AG20443 (cell line): ENCODE results near the gene KIF13A.
"Not testable (repeated sequence)": the region's sequence is repeated elsewhere in the genome, so short reads cannot be mapped to it uniquely, and the experiment has no call there.

Experiments used
- DNase-seq: peaks from one replicate; pipeline ENCODE4 v3.0.0; 2012; ENCODE audit warnings: low spot score, mixed read lengths

KIF13A gene

DNA sequence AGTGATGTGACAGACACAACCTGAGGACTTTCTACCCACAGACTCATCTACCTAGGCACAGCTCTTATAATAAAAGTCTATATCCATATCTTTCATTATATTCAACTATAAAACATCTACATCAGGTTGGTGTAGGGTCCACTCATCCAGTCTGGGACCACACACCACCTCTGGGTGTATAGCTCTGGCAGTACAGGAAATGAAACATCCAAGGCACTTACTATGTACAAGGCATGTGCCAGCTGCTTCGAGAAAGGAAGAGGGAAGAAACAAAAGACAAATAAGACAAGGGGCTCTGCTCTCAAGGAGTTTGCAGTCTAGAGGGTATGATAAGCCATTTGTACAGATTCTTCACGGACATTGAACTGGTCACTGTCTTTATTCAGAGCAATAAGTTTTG lies 18.6 kb downstream of the KIF13A start:
- DNase-seq = no peak

DNA sequence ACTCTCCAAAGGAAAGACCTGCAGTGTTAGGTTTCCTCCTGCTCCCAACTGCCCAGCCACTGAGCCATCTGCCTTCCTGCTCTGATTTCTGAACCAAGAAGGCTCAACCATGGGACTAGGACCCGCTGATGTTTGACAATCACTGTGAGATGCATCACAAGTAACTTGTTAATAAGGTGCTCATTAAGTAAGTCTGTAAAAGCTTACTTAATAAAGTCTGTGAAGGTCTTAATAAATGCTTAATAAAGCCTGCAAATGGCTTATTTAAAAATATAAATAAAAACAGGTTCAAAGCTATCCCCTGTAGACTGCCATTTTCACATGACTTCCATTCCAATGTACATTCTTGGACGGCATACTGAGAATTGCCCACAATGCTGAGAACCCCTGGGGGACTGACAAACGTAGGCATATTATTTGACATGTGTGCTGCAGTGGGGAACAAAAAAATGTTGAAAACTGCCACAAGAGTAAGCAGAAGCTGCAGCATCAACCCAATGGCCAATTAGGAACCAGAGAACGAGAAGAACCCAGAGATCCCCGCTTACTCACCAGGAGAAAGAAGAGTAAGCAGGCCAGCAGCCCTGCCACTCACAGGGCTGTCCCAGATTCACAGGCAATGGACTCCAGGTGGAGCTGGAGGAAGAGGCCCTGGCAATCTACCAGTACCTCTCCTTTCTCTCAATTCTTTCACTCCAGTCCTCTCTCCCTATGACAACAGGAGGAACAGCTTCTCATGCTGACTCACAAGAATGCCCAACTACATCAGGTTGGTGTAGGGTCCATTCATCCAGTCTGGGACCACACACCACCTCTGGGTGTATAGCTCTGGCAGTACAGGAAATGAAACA lies 19.5 kb downstream of the KIF13A start:
- DNase-seq = no peak

DNA sequence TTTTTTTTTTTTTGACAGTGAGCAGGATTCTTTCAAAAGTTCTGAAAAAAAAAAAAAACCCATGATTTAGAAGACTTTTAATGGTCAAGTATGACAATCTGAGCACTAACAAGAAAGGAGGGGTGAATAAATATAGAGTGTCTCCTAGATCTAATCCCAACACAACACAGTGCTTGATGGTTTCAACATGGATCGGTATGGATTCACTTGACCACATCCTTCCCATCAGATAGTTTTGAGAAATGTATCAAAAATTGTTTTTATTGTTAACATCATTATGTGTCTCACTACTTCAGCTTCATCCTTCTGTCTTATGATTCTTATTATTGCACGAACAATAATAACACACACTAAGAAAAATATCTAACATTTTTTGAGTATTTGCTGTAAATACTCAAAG lies 21.0 kb downstream of the KIF13A start:
- no peak for DNase-seq

DNA sequence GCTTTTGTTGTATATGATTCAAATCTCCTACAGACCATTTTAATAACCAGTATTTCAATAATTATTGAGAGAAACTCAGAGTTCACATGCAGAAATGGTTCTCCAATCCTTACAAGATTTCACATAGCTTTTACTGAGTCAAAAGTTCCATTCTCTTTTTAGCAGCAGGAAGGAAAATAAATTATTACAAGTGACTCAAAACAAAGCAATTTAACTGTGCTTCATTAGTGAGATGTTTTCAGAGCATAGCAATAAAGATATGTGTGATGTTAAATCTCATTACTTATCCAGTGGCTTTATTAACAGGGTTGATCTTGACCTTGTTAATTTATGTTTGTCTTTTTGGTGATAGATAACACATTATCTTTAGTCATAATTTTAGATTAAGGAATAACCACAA lies 22.0 kb downstream of the KIF13A start:
- DNase-seq = peak; percentile 36

DNA sequence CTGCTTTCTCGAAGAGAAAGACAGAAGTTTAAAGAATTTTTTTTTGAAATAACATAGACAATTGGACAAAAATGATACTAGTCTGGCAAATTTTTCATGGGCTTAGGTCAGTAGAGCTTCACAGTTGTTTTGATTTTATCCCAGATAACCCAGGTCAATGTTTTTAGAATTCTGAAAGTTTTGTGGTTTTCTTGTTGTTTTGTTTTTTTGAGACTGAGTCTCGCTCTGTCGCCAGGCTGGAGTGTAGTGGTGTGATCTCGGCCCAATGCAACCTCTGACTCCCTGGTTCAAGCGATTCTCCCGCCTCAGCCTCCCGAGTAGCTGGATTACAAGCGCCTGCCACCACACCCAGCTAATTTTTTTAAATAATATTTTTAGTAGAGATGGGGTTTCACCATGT lies 22.8 kb downstream of the KIF13A start:
- DNase-seq = no peak

DNA sequence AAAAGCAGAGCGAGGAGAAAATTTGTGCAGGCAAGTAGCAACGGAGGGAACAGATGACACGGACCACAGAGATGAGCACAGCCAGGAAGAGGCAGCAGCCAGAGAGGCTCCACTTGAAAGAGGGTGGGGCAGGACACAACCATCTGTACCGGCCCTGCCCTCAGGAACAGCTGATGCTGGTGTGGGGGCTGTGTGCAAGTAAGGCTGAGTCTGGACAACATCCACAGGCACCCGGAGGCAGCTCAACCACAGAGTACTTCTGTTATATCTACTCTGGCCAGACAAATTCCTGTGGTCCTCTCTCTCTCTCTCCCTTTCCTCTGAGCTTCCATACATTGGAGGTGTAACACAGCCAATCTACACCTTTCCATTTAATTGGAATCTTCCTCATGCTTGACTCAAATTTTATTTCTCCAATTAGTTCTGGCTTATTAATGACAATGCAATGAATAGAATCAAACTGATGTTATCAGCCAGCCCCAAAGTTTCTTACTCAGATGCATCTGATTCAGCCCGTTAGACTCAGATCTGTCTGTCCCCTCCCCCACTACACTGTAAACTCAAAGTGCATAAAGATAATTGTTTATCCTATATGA lies 24.9 kb downstream of the KIF13A start:
- DNase-seq = peak; percentile 97

DNA sequence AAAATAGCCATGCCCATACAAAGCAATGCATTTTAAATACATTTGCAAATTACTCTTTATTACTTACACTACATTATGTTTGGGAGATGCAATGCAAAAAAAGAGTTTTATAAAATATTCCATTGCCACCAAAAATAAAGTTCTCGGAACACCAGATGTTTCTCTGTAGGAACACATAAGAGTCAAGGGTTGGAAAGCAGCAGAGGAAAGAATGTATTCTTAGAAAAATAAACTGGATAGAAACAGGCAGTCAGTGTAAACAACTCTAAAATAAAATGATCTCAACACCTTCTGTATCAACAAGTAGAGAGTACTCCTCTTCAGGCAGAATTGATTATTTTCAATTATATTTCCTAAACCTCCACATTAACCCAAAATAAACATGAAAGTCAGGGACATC lies 28.1 kb downstream of the KIF13A start:
- DNase-seq = no peak

DNA sequence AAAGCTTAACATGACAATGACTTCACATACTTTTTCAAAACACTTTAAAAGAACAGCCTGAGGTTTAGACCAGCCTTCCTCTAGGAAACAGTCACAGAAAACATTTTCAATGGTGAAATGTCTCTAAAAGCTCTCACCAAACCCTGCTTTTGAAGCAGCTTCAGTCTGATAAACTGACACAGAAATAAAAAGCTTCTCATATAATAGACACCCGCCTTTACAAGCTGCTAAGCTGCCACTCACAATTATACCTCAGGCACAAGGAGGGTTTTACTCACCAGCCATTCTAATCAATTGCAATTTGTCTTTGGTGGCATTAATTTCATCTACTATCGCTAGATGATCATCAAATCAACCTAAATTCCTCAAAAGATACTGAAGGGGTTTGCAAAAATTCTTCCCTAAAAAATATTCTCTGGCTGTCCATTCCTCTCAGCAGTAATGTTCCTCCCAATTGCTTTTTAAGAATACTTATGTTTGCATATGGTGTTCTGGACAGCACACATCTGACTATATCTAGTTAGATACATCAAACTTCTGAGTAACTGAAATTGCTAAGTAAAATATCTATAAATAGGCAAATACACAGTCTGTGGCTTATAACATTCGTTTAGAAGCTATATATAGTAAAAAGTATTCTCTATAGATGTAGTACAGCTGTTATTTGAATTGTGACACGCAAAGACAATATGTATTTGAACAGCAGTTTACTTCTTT lies 29.4 kb downstream of the KIF13A start:
- DNase-seq = no peak

DNA sequence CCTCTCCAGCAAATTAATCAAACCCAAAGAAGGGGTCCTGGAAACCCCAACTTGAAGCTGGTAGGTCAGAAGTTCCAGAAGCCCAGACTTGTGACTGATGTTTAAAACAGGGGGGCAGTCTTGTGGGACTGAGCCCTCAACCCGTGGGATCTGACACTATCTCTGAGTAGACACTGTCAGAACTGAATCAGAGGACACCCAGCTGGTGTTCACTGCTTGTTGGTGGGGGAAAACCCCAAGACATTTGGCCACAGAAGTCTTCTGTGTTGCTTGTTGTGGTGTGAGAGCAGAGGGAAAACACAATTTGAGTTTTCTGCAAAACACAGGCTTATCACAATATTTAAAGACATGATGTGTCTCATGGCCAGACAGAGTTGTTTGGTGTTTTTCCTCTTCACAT lies 29.9 kb downstream of the KIF13A start:
- DNase-seq = no peak

DNA sequence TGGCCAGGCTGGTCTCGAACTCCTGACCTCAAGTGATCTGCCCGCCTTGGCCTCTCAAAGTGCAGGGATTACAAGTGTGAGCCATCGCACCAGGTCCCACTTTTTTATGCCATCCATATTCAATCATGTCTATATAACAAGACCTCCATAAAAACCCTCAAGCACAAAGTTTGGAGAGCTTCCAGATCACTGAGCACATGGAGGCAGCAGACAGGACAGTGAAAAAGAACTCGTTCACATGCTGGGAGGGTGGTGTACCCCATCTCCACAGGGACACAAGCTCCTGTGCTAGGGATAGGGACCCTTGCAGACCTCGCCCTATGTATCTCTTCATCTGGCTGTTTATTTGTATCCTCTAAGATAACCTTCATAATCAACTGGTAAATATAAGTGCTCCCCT lies 30.3 kb downstream of the KIF13A start:
- DNase-seq = no peak

DNA sequence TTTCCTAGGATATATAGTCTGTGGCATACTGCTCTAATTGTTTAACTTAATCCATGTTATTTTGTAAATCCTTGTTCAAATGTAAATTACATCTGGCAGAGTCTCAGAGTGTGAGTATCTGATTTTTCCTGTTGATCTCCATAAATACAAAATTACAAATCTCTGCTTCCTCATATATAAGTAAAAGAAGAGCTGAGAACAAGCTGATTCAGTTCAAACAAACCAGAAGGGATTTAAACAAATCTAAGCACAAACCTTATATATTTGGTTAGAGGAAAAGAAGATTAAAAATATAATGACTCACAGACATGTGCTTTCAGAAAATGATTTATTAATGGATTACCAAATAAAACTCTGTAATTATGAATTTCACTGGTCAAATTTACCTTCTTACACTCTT lies 37.3 kb downstream of the KIF13A start:
- DNase-seq = no peak

DNA sequence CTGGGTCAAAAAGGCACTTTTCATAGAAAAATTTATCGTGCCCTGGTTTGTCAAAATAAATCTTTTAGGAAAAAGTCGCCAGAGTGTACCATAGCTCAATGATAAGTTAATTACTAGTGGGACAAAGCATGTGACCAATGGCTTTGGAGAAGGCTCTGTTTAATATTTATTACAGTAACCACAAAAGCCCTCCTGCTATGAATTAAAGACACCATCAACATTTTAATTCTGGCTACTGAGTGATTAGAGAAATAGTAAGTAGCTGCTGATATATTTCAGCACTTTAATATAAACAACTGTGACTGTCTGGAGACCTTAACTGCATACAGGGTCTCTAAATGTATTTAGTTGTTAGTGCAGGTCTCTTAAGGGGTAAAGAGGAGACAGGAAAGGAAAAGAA lies 38.3 kb downstream of the KIF13A start:
- DNase-seq = no peak

DNA sequence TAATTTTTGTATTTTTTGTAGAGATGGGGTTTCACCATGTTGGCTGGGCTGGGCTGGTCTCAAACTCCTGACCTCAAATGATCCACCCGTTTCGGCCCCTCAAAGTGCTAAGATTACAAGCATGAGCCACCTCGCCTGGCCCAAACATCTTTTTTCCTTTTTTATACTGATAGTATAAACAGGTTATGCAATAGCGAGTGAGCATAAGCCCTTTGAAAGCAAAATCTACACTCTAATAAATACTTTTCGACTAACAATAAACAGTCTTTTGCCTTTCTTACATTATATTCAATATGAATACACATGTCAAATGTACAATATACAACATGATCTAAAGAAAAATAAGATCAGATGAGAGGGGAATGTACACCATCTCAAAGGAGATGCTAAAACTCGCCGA lies 38.7 kb downstream of the KIF13A start:
- no peak for DNase-seq

DNA sequence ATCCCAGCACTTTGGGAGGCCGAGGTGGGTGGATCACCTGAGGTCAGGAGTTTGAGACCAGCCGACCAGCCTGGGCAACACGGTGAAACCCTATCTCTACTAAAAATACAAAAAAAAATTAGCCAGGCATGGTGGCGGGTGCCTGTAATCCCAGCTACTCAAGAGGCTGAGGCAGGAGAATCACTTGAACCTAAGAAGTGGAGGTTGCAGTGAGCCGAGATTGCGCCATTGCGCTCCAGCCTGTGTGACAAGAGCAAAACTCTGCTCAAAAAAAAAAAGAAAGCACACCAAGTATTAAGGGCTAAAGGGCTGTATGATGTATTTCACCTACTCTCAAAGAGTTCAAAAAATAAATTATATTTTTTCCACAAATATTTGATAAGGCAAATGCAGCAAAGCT lies 39.9 kb downstream of the KIF13A start:
- DNase-seq = not testable (repeated sequence)

DNA sequence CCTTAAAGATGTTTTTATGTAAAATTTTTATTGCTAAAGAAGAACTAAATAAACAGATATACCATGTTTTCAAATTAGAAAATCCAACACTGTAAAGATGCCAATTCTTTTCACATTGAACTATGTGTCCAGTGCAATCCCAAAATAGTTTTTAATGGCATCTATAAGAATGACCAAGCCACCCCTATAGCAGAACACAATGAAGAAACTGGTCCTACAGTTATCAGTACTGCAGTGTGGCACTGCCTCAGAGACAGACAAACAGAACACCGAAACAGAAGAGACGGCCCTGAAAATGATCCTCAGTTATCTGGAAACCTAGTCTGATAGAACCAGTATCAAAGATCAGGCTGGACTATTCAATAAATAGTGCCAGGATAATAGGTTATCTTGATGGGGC lies 41.9 kb downstream of the KIF13A start:
- DNase-seq = no peak

DNA sequence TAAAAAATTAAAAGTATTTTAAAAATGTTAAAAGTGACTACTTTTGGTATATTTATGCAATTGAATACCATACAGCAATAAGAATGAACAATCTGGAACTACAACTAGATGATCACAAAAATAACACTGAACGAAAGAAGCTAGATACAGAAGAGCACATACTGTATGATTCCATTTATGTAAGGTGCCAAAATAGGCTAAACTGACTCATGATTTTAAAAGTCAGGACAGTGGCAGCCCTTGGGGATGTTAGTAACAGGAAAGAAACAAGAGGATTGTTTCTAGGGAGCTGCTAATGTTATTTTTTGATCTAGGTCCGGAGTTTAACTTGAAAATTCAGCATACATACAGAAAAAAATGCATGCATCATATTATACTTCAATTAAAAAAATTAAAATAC lies 42.3 kb downstream of the KIF13A start:
- DNase-seq = peak; percentile 63

DNA sequence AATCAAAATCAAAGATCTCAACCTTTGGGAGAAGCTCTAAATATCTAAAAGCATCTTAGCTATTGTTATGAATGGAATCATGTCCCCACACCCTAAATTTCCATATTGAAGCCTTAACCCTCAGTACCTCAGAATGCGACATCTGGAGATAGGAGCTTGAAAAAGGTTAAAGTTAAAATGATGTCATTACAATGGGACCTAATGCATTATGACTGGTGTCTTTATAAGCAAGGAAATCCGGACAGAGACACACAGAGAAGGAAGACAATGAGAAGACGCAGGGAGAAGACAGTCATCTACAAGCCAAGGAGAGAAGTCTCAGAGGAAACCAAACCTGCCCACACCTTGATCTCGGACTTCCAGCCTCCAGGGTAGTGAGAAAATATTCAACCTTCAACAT lies 46.1 kb downstream of the KIF13A start:
- DNase-seq = no peak

DNA sequence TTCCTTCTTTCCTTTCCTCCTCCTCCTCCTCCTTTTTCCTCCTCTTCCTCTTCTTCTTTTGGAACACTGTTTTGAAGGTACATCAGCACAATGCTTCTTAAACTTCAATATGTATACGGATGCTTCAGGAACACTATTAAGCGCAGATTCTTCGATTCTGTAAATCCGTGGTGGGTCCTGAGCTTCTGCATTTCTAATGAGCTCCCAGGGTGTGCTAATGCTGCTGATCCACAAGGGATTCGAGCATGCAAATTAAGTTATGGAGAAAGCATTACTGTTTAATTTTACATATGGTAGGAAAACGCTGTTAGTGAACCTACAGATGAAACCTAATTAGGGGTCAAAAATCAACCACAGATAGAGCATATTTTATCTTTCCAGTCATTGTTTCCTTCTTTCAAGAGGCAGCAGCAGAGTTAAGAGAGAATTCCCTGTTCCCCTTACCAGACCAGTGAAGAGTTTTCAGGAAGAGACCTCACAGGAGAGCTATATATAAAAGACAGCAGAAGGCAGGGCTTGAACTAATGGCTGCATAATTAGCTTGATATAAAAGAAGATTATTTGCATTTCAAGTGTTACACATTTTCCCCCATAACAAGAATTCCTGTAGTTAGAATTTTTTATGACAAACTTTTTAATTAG lies 47.2 kb downstream of the KIF13A start:
- no peak for DNase-seq

DNA sequence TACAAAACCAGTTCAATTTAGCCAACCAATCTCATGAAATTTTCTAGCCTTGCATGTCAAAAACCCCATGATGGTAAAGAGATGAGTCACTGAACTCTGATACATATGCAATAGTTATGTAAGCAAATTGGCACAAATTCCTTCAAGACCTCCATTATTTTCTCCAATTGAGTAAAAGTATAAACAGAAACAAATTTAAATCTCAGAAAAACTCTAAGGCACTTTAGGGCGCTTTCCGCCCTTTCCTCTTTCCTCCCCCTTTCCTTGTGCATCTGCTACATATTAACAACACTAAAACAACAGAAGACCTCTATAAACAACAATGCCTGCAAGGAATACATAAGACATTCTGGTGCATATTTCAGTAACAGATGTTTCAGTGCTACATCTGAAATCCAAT lies 48.5 kb downstream of the KIF13A start:
- DNase-seq = no peak

DNA sequence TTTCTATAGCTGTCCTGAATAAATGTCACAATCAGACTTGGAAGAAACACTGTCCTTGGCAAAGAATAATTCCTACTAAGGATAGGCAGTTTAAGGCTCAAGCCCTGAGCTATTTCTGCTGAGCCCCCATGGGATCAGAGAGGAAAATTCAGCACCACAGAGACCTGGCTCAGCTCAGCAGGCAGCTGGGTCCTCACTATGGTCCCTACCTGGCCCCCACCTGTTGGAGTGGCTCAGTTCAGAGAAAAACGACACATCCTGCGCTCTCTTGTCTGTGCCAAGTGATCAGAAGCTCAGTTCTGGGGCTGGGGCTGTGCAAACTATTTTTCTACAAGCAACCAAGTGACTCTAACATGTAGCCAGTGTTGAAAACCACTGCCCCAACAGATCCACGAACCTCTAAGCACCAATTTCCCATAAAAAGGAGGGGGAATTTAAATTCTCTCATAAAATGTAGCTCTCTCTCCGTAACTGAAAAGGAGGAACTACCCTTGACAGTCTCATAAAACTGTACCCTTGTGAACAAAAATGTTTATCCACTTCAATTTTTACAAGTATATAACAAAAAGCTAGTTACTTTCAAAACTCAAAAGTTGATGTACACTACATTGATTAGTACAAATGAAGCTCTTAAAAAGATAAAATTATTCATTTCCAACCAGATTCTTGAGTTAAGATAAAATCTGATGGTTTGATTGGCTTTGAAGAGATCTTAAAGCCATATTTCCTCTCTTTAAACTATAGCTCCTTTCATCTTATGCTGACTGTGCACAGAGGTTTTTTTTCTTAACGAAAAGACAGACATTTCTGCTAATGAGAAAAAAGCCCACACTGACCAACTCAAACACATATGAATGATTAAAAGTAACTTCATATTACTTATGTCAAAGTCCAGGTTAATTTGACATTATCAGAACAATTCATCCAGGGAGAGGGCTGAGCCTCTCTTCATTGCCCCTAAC lies 52.0 kb downstream of the KIF13A start:
- no peak for DNase-seq

DNA sequence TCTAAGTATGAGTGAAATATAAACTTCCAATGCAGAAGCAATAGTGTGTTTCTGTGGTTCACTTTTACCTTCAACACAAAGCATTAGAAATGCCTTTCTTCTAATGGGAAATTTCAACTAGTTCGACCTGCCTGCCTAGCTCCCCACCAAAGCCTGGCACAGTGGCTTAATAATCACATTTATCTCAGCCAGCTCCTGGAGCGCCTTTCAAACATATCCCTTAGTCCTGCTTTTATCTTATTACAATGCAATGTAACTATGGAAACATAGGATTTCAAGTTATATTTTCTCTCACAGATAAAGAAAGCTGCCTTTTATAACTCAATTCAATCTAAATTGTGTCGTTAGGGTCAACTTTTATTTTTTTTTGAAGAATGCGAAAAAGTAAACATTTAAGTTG lies 53.7 kb downstream of the KIF13A start:
- no peak for DNase-seq
